Progenitor cell of endocrine pancreas (in vitro differentiated cells): ENCODE results near the gene ATAD5. TPM values are rescaled to one million over a fixed set of nuclear protein-coding genes. Genes with fewer than 3 reads are reported as not detected.
"Not testable (repeated sequence)": the region's sequence is repeated elsewhere in the genome, so short reads cannot be mapped to it uniquely, and the experiment has no call there.

Experiments used
- DNase-seq: peaks from one replicate; pipeline ENCODE4 v3.0.0; 2021; ENCODE audit warnings: low spot score; ENCODE audit not compliant: unreplicated experiment
- H3K27ac Mint-ChIP-seq: 2 replicates; pipeline ENCODE4 v1.8.0; 2021; ENCODE audit warnings: mild to moderate bottlenecking, moderate library complexity, mixed read lengths
- H3K27me3 Mint-ChIP-seq: 2 replicates; pipeline ENCODE4 v1.8.0; 2021; ENCODE audit warnings: mixed read lengths
- H3K36me3 Mint-ChIP-seq: 2 replicates; pipeline ENCODE4 v1.8.0; 2022; ENCODE audit warnings: mixed read lengths; ENCODE audit not compliant: insufficient read depth
- H3K4me1 Mint-ChIP-seq: 2 replicates; pipeline ENCODE4 v1.8.0; 2021; ENCODE audit warnings: low read depth, mixed read lengths
- H3K4me3 Mint-ChIP-seq: 2 replicates; pipeline ENCODE4 v1.8.0; 2021; ENCODE audit warnings: low read depth, mild to moderate bottlenecking, moderate library complexity, mixed read lengths
- H3K9me3 Mint-ChIP-seq: 2 replicates; pipeline ENCODE4 v1.8.0; 2021; ENCODE audit warnings: low read depth, mixed read lengths
- total RNA-seq: library from RNA; stranded (reverse); gene quantifications from 2 replicates; pipeline ENCODE4 v1.2.1, GENCODE V29; 2021
- TF ChIP-seq, protein P1 (sequence below): fragments of 200-600 bp; sonication (generic); IDR thresholded peaks from one replicate; pipeline ENCODE4 v1.5.0; 2021; ENCODE audit warnings: antibody characterized with exemption, mild to moderate bottlenecking; ENCODE audit not compliant: unreplicated experiment

The ATAD5 gene
- total RNA-seq, 1 donor from 2014 or later = 14.0 TPM

DNA sequence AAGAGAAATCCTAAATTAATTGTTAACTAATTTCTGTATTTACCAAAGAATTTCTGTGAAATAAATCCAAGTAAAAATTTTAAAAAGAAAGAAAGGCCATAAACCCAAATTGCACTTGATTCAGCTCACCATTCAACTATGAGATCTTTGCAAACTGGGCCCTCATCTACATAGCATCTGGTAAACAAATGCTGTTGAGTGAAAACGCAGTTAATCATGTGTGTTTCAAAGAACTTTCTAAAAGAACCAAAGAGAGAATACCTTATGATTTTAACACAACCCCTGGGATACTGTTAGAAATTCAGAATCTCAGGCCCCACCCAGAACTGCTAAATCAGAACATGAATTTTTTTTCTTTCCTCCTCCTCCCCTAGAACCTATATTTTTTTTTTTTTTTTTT, 23.9 kb upstream of the ATAD5 start:
- Mint-ChIP-seq H3K4me3 (no peak overlapping the region), H3K9me3 (no peaks in the 10 kb centered on the region), H3K36me3 (peaks cover 11% of the 10 kb centered on the region), H3K27ac (no peak overlapping the region), H3K27me3 (no peaks in the 10 kb centered on the region), H3K4me1 (no peaks in the 10 kb centered on the region)
- TF ChIP-seq, protein P1, sequence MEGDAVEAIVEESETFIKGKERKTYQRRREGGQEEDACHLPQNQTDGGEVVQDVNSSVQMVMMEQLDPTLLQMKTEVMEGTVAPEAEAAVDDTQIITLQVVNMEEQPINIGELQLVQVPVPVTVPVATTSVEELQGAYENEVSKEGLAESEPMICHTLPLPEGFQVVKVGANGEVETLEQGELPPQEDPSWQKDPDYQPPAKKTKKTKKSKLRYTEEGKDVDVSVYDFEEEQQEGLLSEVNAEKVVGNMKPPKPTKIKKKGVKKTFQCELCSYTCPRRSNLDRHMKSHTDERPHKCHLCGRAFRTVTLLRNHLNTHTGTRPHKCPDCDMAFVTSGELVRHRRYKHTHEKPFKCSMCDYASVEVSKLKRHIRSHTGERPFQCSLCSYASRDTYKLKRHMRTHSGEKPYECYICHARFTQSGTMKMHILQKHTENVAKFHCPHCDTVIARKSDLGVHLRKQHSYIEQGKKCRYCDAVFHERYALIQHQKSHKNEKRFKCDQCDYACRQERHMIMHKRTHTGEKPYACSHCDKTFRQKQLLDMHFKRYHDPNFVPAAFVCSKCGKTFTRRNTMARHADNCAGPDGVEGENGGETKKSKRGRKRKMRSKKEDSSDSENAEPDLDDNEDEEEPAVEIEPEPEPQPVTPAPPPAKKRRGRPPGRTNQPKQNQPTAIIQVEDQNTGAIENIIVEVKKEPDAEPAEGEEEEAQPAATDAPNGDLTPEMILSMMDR = no peak
- no peak for DNase-seq

- Mint-ChIP-seq H3K27me3 (no peaks in the 10 kb centered on the region), H3K27ac (no peak overlapping the region), H3K36me3 (peaks cover 4% of the 10 kb centered on the region), H3K4me1 (no peaks in the 10 kb centered on the region), H3K9me3 (no peaks in the 10 kb centered on the region), H3K4me3 (no peak overlapping the region)
- DNase-seq = no peak
- TF ChIP-seq, protein P1 = no peak
Observed at GRCh38 chr17:30808785-30809286, 22.9 kb upstream of the ATAD5 start.

DNA sequence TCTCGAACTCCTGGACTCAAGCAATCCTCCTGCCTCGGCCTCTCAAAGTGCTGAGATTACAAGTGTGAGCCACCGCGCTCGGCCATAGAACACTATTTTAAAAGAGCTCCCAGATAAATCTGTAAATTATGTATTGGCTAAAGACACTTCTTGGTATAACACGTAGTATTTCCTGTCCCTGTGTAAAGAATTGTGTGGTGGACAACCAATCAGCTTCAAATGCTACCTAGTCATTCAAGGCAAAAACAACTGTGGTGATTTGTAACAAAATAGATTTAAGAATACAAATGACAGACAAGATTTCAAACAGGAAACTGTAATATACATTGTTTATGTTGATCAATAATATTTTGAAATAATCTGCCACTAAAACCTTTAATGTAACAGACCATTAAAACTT, 21.9 kb upstream of the ATAD5 start:
- H3K4me1 Mint-ChIP-seq = no peaks in the 10 kb centered on the region
- H3K9me3 Mint-ChIP-seq = no peaks in the 10 kb centered on the region
- H3K27ac Mint-ChIP-seq = no peak overlapping the region
- no peak overlapping the region for H3K4me3 Mint-ChIP-seq
- no peaks in the 10 kb centered on the region for H3K36me3 Mint-ChIP-seq
- TF ChIP-seq, protein P1 = no peak
- no peak for DNase-seq
- no peaks in the 10 kb centered on the region for H3K27me3 Mint-ChIP-seq

DNA sequence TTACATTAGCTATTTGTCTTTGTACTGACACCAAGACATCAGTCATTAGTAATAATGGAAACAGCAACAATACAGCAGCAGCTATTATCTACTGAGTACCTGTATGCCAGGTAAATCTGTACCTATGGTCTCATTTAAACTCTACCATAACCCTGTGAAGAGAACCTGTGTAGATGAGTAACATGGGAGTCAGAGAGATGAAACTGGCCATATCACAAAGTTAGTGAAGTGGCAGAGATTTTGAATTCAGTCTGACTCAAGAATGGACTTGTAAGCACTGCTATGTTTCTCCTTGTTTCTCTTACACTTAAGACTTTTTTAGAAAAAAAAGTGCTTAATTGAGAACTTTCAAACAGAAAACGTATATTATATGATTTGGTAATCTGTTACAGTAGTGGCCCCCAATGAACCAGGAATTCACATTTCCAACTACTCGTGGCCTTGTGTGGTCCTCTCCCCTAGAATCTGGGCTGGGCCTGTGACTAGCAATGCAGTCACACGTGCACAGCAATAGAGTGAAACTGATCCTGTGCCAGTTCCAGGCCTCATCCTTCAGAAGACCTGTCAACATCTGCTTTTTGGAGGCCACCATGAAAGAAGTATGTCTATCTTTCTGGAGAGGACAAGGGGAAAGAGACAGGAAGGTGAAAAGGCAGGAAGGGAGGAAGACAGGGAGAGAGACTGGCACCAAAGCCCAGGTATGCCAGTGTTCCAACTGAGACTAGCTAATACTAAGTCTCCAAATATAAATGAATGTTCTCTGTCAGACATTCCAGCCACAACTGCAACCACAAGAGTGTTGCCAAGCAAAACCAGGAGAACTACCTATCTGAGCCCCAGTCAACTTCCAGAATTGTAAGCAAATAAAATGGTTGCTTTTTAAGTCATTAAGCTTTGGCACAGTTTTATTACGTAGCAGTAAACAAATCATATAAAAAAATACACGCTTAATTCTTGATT, 19.3 kb upstream of the ATAD5 start:
- DNase-seq = no peak
- no peaks in the 10 kb centered on the region for H3K9me3 Mint-ChIP-seq
- no peaks in the 10 kb centered on the region for H3K36me3 Mint-ChIP-seq
- no peak overlapping the region for H3K4me3 Mint-ChIP-seq
- no peaks in the 10 kb centered on the region for H3K4me1 Mint-ChIP-seq
- no peaks in the 10 kb centered on the region for H3K27me3 Mint-ChIP-seq
- TF ChIP-seq, protein P1 = no peak
- H3K27ac Mint-ChIP-seq = no peak overlapping the region

DNA sequence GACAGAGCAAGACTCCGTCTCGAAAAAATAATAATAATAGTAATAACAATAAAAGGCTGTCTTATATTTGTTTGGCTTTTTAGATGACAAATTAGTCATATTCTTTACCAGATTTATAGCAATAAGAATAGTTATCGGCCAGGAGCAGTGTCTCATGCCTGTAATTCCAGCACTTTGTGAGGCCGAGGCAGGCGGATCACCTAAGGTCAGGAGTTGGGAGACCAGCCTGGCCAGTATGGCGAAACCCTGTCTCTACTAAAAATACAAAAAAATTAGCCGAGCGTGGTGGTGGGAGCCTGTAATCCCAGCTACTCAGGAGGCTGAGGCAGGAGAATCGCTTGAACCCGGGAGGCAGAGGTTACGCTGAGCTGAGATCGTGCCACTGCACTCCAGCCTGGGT, 17.5 kb upstream of the ATAD5 start:
- H3K27ac Mint-ChIP-seq, H3K27me3 Mint-ChIP-seq, H3K36me3 Mint-ChIP-seq, H3K4me1 Mint-ChIP-seq, H3K4me3 Mint-ChIP-seq, H3K9me3 Mint-ChIP-seq, DNase-seq: not testable (repeated sequence)

GRCh38 chr17:30814860-30815259, 16.9 kb upstream of the ATAD5 start:
- not testable (repeated sequence) for H3K36me3 Mint-ChIP-seq, H3K9me3 Mint-ChIP-seq, H3K27me3 Mint-ChIP-seq, H3K27ac Mint-ChIP-seq, H3K4me1 Mint-ChIP-seq, DNase-seq, H3K4me3 Mint-ChIP-seq
